Stimulated activated CD4-positive, alpha-beta T cell treated with anti-CD3 and anti-CD28 coated beads, Interleukin-12 subunit alpha, Interleukin-12 subunit beta, amount 100 ng/mL, for 4 hours (primary cell): ENCODE results near the gene PRR5L.

Source experiments
- DNase-seq: peaks from one replicate; pipeline ENCODE4 v3.0.0-alpha.2; 2020

The PRR5L gene

DNA sequence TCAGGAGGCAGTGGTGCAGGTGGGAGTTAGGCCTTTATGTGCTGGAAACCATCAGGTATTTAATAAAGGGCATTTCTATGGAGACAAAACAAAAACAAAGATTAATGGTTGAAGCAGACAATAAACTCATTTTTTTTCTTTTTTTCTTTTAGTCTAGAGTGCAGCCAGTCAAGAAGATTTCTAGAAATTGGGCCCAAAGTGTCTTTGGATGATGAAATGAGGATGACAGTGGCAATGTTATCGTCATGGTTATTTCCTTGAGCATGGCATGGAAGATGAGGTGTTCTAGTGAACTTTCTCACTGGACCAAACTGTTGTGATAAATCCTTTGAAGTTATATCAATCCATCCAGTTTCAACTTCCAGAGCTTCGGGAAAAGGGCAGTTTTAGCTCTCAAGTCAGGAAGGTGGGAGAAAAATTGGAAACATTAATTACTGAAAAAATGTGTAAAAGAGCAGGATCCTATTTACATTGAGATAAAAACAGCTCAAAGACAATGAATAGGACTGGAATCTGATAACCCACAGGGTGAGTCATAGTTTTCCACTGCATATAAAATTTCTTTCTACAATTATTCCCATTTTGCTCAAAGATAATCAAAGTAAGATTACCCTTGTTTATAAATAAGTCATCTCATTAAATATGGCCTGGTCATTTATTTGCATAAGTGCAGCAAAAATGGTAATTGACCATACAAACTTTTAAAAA, 33.0 kb downstream of the PRR5L start:
- no peak for DNase-seq

- no peak for DNase-seq
These were observed 34.3 kb downstream of the PRR5L start for GRCh38 chr11:36330411-36330810.

DNA sequence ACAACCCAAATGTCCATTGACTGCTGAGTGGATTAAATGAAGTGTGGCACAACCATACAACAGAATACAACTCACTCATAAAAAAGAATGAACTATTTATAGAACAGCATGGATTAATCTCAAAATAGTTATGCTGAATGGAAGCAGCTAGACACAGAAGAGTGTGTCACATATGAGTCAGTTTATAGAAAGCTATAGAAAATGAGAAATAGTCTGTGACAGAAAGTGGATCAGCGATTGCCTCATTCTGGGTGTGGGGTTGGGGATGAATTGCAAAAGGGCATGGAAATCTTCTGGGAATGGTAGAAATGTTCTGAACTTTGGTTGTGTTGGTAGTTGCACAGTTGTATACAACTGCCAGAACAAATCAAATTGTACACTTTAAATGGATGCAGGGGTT, 37.4 kb downstream of the PRR5L start:
- no peak for DNase-seq

DNA sequence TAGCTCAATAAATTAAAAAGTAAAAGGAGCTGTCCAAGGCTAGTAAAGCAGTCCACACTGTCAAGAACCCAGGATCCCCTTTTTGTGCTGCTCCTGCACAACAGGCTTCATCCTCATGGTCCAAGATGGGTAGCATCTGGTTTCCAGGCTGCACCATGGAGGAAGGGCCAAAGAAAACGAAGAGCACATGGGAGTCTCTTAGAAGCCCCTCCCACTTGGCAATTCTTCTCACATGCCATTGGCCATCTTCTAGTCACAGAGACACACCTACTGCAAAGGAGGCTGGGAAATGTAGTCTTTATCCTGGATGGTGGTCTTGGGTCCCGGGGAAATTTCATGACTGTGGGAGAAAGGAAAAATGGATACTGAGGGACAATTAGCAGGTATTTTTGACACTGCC, 37.8 kb downstream of the PRR5L start:
- DNase-seq = no peak

- DNase-seq = no peak
These were observed 43.8 kb downstream of the PRR5L start for GRCh38 chr11:36339888-36340287.

DNA sequence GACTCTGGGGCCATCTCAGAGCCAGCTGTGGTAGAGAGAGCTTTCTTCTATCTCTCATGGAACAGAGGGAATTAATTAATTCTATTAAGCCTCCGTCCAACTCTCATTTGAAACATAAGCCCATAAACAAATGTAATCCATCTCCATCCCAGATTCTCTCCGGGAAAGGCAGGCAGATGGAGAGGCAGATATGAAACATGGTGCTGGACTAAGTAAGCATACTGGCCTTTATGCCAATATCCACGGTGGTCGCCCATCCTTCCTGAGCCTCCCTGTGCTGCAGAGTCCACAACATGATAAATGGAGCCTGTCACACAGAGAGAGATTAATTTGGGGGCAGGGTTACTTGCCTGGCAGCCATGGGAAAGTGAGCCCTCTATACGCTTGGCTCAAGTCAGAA, 44.8 kb downstream of the PRR5L start:
- DNase-seq = no peak

- no peak for DNase-seq
These were observed 45.8 kb downstream of the PRR5L start for GRCh38 chr11:36341915-36342314.

GRCh38 chr11:36342327-36342726, 46.2 kb downstream of the PRR5L start:
- DNase-seq = no peak

DNA sequence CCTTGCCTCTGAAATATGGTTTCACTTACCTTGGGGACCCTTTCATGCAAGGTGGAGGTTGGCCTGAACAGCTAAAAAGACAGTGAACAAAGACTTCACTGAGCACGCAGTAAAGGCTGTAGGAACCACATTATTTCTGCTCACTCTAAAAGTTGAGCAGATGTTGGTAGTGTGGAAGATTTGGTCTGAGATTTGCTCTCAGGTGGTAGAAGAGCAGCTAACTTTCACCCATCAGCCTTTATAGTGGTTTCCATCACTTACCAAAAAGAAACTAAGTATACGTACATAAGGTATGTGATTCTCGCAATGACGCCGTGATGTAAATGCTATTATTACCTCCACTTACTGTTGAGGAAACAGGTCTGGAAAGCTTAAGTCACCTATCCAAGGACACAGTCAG, 47.3 kb downstream of the PRR5L start:
- DNase-seq = no peak

DNA sequence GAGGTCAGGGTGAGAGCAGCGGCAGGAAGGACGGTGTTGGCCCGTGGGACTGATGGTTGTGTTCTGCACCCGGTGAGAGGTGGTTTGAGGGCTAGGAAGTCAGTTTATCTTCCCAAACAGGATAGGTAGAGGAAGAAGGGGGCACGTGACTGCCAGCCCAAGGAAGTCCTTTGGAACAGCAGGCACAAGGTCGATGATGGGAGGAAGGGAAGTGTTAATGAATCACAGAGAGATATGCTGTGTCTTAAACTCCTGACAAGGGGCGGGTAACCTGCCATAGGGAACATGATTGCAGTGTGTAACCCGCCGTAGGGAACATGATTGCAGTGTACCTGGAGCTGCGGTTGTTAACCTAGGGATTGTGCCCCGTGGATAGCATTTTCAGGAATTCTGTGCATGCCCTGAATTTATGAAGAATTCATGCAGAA, 49.0 kb downstream of the PRR5L start:
- no peak for DNase-seq

- no peak for DNase-seq
These were observed 49.5 kb downstream of the PRR5L start for GRCh38 chr11:36345535-36346141.

DNA sequence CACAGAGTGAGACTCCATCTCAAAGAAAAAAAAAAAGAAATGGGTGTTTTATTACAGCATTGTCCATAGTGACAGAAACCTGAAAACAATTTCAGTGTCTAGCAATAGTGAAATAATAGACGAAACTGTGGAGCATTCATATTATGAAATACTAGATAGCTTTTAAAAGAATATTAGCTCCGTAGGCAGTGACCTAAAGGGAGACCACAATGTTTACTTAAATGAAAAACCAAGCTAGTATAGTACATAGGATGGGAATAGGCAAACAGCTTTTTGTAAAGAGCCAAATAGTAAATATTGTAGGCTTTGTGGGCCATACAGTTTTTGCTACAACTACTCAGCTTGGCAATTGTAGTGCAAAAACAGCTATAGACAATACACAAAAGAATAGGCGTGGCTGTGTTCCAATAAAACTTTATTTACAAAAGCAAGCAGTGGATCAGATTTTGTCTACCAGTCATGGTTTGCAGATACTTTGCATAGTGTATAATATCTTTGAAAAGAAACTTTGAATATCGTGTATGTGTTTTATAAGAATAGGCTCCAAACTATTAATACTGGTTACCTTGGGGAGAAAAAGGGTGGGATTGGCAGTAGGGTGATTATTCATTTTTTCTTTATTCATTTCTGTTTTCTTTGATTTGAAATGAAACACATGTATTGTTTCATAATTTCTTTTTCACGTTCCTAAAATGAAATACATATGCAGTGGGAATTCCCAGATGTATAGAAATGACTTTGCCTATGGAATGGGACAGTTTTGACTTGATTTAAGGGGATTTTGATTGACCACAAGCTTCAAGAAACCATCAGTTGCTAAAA, 50.7 kb downstream of the PRR5L start:
- DNase-seq = no peak

GRCh38 chr11:36347384-36347906, 51.4 kb downstream of the PRR5L start:
- no peak for DNase-seq

DNA sequence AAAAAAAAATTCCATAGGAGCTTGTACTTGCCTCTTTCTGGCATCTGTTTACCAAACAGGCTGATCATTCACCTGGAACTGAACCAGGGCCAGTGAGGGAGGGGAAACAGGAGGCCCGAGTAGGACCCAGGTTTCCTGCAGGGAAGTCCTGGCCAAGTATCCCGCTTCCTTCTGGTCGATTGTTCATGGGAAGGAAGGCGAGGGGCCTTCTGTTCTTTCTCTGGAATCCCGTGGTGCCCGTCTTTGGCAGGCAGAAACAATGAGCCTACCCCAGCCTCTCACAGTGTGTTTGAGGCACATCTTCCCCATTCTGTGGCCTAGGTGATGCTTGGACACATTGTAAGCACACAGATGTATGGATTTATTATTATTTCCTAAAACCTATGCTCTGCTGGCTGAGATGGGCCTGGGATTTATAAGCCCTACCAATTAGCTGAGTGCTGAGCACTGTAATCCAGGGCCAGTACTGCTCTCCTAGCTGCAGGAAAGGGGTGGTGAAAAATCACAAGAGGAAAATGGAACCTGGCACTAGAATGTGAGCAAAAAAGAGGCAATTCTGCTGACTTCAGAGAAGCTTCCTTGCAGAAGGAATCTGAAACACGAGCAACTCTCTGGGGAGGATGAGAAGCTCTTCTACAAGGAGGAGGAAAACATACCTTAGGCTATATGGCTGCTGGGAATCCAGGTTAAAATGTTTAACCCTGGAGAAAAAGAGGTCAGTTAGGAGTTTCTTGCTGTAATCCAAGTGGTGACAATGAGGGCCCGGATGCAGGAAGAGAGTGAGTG, 53.5 kb downstream of the PRR5L start:
- DNase-seq = no peak

- no peak for DNase-seq
These were observed 54.0 kb downstream of the PRR5L start for GRCh38 chr11:36350137-36350513.

GRCh38 chr11:36352922-36353321, 56.8 kb downstream of the PRR5L start:
- no peak for DNase-seq

- DNase-seq = no peak
These were observed 58.3 kb downstream of the PRR5L start for GRCh38 chr11:36354221-36355003.

- no peak for DNase-seq
These were observed 60.1 kb downstream of the PRR5L start for GRCh38 chr11:36356201-36356600.

- DNase-seq = no peak
These were observed 61.7 kb downstream of the PRR5L start for GRCh38 chr11:36357831-36358230.

DNA sequence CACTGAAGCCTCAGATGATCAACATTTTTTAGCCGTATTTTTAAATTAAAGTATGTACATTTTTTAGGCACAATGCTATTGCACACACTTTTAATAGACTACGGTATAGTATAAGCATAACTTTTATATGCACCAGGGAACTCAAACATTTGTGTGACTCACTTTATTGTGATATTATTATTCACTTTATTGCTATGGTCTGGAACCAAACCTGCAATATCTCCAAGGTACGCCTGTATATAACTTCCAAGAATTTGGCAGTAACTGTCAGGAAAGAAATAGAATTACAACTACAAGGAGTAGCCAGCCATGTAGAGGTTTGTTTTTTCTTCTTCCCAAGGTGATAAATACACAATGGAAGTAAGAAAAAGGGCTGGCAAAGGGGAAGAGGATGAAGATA, 62.3 kb downstream of the PRR5L start:
- DNase-seq = no peak

- DNase-seq = no peak
These were observed 64.2 kb downstream of the PRR5L start for GRCh38 chr11:36360318-36360717.

DNA sequence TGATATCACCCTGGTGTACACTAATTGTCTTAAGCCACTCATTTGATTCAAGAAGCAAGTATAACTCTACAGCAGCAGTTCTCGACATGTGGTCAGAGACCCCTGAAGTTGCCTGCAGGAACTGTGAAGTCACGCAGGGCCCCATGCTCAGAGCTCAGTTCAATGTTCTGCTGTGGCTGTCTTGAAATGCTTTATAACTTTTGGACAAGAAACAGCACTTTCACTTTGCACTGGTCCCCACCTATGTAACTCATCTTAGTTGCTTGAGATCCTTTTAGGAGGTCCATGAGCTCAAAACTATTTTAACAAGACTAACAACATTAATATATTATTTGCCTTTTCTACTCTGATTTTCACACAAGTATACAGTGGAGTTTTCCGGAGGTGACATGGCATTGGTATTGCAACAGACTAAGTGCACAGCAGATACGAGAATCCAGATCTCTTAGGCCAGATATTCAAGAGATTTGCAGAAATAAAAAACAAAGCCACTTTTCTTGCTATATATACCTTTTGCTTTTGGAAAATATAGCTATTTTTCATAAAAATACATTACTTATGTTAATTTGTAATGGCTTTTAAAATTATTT, 64.8 kb downstream of the PRR5L start:
- DNase-seq = no peak
